ENCODE results near the gene RBP3. TPM values are rescaled to one million over a fixed set of nuclear protein-coding genes. Genes with fewer than 3 reads are reported as not detected.

RBP3 gene
- total RNA-seq, 4 donors from 2014 or later, result not detected

DNA sequence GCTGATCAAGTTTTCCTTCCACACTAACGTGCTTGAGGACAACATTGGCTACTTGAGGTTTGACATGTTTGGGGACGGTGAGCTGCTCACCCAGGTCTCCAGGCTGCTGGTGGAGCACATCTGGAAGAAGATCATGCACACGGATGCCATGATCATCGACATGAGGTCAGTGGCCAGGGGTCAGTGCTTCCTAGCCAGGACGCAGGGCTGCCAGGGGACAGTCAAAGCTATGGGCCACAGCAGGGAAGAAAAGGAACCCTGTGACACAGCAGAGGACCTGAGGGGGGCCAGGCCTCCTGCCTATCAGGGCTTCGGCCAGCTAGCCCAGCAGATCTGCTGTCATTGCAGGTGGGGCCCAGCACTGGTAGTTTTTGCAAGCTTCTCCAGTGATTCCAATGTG lies 5.2 kb downstream of the RBP3 start:
- no peak for ATAC-seq
- DNase-seq, result no peak
- Histone ChIP-seq H3K27me3 (no peaks in the 10 kb centered on the region), H3K36me3 (no peaks in the 10 kb centered on the region), H3K9me3 (no peaks in the 10 kb centered on the region), H3K27ac (no peak overlapping the region), H3K4me1 (no peaks in the 10 kb centered on the region), H3K4me3 (no peak overlapping the region)
- in situ Hi-C loops (cut with MboI; ENCODE audit: low sequenced_read_pairs in 4 of 4), result no loop called here
- intact Hi-C loops (cut with DNase I; ENCODE audit: low total_unique reads), result no loop called here
- TF ChIP-seq, protein P1, sequence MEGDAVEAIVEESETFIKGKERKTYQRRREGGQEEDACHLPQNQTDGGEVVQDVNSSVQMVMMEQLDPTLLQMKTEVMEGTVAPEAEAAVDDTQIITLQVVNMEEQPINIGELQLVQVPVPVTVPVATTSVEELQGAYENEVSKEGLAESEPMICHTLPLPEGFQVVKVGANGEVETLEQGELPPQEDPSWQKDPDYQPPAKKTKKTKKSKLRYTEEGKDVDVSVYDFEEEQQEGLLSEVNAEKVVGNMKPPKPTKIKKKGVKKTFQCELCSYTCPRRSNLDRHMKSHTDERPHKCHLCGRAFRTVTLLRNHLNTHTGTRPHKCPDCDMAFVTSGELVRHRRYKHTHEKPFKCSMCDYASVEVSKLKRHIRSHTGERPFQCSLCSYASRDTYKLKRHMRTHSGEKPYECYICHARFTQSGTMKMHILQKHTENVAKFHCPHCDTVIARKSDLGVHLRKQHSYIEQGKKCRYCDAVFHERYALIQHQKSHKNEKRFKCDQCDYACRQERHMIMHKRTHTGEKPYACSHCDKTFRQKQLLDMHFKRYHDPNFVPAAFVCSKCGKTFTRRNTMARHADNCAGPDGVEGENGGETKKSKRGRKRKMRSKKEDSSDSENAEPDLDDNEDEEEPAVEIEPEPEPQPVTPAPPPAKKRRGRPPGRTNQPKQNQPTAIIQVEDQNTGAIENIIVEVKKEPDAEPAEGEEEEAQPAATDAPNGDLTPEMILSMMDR (IDR thresholded peaks at IDR 0.05 in 4 of 5, conservative IDR thresholded peaks at IDR 0.05 in 1 of 5), result no peak
- TF ChIP-seq POLR2A (IDR thresholded peaks at IDR 0.05), result no peak

DNA sequence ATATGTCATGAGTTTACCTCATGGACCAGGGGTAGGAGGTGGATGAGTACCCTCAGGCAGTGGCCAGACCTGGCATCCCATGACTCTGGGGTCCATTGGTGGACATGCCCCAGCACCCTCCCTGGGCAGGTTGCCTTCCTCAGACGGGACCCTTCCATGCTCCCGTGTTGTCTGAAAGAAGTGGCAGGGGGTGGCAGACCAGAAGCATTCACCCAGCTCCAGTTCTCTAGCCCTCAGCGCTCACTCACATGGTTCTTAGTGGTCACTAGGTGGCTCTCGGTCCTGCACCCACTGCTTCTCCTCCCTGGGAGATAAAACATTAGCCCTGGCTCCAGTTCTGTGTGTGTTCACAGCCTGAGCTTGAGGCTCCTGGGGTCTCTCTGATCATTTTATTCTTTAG lies 6.0 kb downstream of the RBP3 start:
- Histone ChIP-seq H3K4me1 (no peaks in the 10 kb centered on the region), H3K9me3 (no peaks in the 10 kb centered on the region), H3K4me3 (no peak overlapping the region), H3K27me3 (no peaks in the 10 kb centered on the region), H3K36me3 (no peaks in the 10 kb centered on the region), H3K27ac (no peak overlapping the region)
- DNase-seq (no peak), ATAC-seq (no peak)
- intact Hi-C loops (cut with DNase I; ENCODE audit: low total_unique reads), result no loop called here
- in situ Hi-C loops (cut with MboI; ENCODE audit: low sequenced_read_pairs in 4 of 4), result no loop called here
- TF ChIP-seq POLR2A (IDR thresholded peaks at IDR 0.05), result no peak
- TF ChIP-seq, protein P1 (IDR thresholded peaks at IDR 0.05 in 4 of 5, conservative IDR thresholded peaks at IDR 0.05 in 1 of 5), result no peak

DNA sequence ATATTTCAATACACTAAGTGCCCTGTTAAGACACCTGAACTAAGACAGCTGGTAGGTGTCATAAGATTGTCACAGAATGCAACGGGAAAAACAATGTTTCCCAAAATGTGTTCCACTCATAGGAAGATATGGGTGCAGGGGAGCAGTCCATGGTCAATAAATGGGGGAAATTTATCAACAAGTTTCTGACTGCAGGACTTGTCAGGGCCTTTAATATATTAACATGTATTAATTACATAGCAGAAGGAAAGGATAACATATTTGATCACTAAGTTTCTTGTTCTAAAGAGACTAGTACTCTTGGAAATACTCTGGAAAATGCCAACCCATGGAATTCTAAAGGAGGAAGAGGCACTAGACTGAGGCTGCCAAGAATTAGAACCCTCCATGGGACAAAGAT lies 6.7 kb downstream of the RBP3 start:
- intact Hi-C loops (cut with DNase I; ENCODE audit: low total_unique reads), result no loop called here
- no peak overlapping the region for H3K4me3 ChIP-seq
- H3K27ac ChIP-seq, result no peak overlapping the region
- DNase-seq (no peak), ATAC-seq (no peak)
- H3K4me1 ChIP-seq, result no peaks in the 10 kb centered on the region
- H3K9me3 ChIP-seq, result no peaks in the 10 kb centered on the region
- H3K36me3 ChIP-seq, result no peaks in the 10 kb centered on the region
- no peaks in the 10 kb centered on the region for H3K27me3 ChIP-seq
- TF ChIP-seq, protein P1 (IDR thresholded peaks at IDR 0.05 in 4 of 5, conservative IDR thresholded peaks at IDR 0.05 in 1 of 5), result no peak
- no peak for TF ChIP-seq POLR2A (IDR thresholded peaks at IDR 0.05)
- in situ Hi-C loops (cut with MboI; ENCODE audit: low sequenced_read_pairs in 4 of 4), result no loop called here

DNA sequence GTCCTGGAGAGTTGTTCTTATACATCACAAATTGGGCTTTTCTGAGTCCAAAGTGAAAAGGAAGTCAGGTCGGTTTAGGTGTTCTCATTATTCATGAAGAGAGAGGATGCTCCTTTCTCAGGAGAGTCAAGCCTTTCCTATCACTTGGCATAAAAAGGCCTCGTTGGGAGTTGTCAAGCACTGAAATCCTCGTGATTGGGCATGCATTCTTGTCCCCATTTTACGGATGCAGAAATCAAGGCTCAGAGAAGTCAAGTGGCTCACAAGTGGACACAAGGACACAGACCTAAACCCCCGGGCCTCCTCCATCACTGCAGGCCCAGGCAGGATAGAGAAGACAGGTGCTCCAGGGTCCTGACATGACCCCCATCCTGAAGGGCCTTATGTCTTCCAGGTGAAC lies 8.5 kb downstream of the RBP3 start:
- no peaks in the 10 kb centered on the region for H3K27me3 ChIP-seq
- TF ChIP-seq, protein P1 (IDR thresholded peaks at IDR 0.05 in 4 of 5, conservative IDR thresholded peaks at IDR 0.05 in 1 of 5), result no peak
- TF ChIP-seq POLR2A (IDR thresholded peaks at IDR 0.05), result no peak
- H3K36me3 ChIP-seq, result no peaks in the 10 kb centered on the region
- peaks cover 0 to 11% of the 10 kb centered on the region in 2 donors for H3K4me1 ChIP-seq
- H3K4me3 ChIP-seq, result no peak overlapping the region
- DNase-seq (no peak), ATAC-seq (no peak)
- intact Hi-C loops (cut with DNase I; ENCODE audit: low total_unique reads), result no loop called here
- in situ Hi-C loops (cut with MboI; ENCODE audit: low sequenced_read_pairs in 4 of 4), result no loop called here
- H3K27ac ChIP-seq, result no peak overlapping the region
- H3K9me3 ChIP-seq, result no peaks in the 10 kb centered on the region

DNA sequence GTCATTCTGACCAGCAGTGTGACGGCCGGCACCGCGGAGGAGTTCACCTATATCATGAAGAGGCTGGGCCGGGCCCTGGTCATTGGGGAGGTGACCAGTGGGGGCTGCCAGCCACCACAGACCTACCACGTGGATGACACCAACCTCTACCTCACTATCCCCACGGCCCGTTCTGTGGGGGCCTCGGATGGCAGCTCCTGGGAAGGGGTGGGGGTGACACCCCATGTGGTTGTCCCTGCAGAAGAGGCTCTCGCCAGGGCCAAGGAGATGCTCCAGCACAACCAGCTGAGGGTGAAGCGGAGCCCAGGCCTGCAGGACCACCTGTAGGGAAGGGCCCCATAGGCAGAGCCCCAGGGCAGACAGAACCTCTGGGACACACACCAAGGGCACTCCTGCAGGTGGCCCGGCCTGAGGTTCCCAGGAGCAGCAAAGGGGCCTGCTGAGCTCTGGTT lies 9.0 kb downstream of the RBP3 start:
- DNase-seq, result no peak
- Histone ChIP-seq H3K36me3 (no peaks in the 10 kb centered on the region), H3K27me3 (no peaks in the 10 kb centered on the region), H3K9me3 (no peaks in the 10 kb centered on the region), H3K4me1 (peaks cover 0 to 11% of the 10 kb centered on the region in 2 donors), H3K27ac (no peak overlapping the region), H3K4me3 (no peak overlapping the region)
- ATAC-seq, result no peak
- TF ChIP-seq, protein P1 (IDR thresholded peaks at IDR 0.05 in 4 of 5, conservative IDR thresholded peaks at IDR 0.05 in 1 of 5), result no peak
- in situ Hi-C loops (cut with MboI; ENCODE audit: low sequenced_read_pairs in 4 of 4) (no loop called here), intact Hi-C loops (cut with DNase I; ENCODE audit: low total_unique reads) (no loop called here)

Measured in gastrocnemius medialis (tissue), 4 donors.